NCI-H345 treated with DMSO at 0.1 percent for 48 hours (cell line): Measurements from ENCODE around the gene HTR3D.
"Not testable (repeated sequence)": the region's sequence is repeated elsewhere in the genome, so short reads cannot be mapped to it uniquely, and the experiment has no call there.

ENCODE experiments used
- DNase-seq: peaks from one replicate; lab custom pipeline; 2025; ENCODE audit not compliant: unreplicated experiment; lab: John Stamatoyannopoulos, UW

The HTR3D gene

DNA sequence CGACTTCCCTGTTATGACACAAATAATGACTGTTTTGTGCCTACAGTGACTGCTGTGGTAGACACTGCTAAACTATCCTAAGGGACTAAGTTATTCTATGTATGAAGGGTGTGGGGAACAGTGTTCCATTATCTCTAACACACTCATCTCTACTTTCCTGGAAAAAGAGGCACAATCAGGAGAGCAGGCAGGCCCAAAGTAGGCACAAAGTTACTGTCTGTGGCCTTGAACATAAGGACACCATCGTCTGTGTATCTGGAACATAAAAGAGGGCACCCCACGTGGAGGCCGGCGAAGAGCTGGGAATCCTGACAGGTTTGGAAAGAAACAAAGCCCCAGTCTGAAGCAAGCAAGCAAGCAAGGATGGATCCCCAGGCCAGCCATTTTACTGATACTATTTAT is 15.4 kb upstream of the HTR3D start:
- DNase-seq, result no peak

GRCh38 chr3:184016811-184017671 is 14.5 kb upstream of the HTR3D start:
- DNase-seq, result peak; percentile 37

- DNase-seq, result peak; percentile 98
These were observed 13.7 kb upstream of the HTR3D start, which contains the start of gene ABCC5 for GRCh38 chr3:184017672-184018423. ABCC5 (minus strand) TSS chr3:184017884; CDS start chr3:184014392, 3,492 bp downstream.

- no peak for DNase-seq
These were observed 13.0 kb upstream of the HTR3D start for GRCh38 chr3:184018424-184018973.

DNA sequence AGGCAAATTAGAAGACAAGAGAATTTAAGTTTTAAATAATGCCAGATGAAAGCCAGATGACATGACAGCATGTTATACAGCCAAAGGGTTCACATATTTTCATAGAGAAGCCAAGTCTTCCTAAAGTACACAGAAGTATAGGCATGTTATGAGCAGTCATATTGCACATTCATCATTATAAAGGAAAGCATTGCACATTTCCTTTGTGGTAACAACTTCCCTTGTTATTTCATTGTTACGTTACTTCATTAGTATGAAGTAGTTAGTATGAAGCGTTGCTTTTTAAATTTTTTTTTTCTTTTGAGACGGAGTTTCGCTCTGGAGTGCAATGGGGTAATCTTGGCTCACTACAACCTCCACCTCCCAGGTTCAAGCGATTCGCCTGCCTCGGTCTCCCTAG is 9.2 kb upstream of the HTR3D start:
- no peak for DNase-seq

GRCh38 chr3:184025256-184025655 is 6.3 kb upstream of the HTR3D start:
- DNase-seq, result not testable (repeated sequence)

DNA sequence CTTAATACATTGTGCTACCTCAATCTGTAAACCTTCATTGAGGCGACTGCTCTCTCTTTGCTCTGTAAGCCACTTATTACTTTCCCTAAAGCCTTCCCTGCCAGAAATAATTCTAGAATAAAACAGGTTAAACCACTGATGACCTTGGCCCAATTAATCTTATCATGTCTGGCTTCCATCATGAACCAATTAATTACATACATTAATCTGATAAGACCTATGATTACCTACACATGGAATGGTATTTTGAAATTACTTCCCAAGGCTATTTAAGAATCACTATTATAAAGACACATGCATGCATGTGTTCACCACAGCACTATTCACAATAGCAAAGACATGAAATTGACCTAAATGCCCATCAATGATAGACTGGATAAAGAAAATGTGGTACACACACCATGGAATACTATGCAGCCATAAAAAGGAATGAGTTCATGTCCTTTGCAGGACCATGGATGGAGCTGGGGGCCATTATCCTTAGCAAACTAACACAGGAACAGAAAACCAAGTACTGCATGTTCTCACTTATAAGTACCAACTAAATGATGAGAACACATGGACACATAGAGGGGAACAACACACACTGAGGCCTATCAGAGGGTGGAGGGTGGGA is 3.2 kb upstream of the HTR3D start:
- not testable (repeated sequence) for DNase-seq

GRCh38 chr3:184029443-184029842 is 2.1 kb upstream of the HTR3D start:
- DNase-seq, result no peak

DNA sequence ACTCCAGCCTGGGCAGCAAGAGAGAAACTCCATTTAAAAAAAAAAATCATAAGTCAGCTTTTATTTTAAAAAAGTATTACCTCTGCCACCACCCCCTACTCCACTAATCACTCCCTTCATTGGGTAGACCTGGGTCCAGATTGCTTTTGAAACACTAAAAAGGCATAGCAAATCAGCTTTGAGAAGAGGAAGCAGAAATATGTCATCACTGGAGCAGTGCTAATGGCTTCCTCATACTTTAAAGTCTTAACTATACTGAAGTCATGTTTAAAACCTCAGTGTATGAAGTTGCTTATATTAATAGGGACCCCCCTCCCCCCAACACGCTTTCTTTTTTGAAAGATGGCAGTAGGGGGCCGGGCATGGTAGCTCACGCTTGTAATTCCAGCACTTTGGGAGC is 1.0 kb upstream of the HTR3D start:
- DNase-seq, result no peak

DNA sequence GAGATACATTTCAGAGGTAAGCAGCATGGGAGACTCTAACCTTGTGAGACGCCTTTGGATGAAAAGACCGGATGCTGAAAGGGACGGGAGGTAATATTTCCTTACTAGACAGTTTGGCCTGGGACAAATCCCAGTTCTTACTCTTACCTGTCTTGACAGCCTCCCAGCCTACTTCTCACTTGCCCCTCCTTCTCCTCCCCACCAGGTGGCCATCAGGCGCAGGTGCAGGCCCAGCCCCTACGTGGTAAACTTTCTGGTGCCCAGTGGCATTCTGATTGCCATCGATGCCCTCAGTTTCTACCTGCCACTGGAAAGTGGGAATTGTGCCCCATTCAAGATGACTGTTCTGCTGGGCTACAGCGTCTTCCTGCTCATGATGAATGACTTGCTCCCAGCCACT is 6.3 kb downstream of the HTR3D start:
- DNase-seq, result no peak

- not testable (repeated sequence) for DNase-seq
These were observed 6.8 kb downstream of the HTR3D start for GRCh38 chr3:184038307-184038706.

GRCh38 chr3:184039414-184039813 is 7.9 kb downstream of the HTR3D start:
- DNase-seq, result no peak

DNA sequence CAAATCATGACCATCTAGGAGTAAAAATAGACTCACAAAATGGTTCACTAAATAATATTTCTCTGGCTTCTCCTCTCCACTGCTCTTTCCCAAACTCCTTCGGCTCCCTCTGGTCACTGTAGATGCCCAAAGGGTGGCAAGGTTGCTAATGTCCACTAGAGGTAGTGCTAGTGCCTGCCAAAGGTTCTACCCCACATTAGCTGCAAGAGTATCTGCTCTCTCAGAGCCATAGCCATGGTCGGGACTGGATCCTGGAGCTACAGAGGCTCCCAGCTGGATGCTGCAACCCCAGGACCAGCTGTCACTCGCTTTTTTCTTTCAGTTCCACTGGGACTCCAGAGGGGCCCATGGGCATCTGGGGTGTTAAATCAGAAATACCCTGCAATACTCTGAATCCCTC is 8.5 kb downstream of the HTR3D start:
- no peak for DNase-seq

DNA sequence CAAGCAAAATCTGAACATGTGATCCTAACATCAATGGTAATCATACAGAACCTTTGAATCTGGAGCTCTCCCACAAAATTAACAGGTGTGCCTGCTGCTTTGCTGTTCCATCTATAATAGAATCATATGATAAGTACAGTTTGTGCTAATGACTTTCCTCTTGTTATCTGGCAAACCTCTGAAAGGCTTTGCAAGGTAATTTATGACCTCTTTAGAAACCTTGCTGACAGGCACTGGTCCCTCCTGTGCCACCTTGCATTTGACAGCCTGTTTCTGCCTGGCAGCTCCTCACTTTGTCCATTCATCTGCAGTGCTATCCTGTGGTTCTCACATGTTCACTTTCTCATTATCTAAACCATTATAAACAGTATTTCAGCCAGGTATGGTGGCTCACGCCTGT is 11.1 kb downstream of the HTR3D start:
- no peak for DNase-seq

GRCh38 chr3:184045995-184046394 is 14.5 kb downstream of the HTR3D start:
- DNase-seq, result no peak

DNA sequence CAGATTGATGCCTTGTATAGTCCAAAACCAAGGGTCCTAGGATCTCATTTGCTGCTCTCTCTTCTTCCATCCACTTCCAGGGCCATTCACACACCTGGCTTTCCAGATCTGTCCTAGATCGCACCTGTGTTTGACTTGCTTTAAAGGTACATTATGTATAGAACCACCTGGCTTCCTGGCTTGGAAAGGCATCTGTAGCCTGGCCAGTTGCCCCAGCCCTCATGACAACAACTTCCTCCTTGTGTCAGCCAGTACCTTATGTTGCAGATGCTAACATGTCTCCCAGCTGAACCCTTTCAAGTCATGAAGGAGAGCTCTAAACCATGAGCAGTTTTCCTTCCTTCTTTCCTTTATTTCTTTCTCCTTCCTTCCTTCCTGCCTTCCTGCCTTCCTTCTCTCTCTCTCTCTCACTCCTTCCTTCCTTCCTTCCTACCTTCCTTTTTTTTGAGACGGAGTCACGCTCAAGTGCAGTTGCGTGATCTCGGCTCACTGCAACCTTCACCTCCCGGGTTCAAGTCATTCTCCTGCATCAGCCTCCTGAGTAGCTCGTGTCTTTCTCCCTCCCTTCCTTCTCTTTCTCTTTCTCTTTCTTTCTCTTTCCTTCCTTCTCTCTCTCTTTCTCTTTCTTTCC is 18.8 kb downstream of the HTR3D start:
- peak; percentile 32 for DNase-seq

DNA sequence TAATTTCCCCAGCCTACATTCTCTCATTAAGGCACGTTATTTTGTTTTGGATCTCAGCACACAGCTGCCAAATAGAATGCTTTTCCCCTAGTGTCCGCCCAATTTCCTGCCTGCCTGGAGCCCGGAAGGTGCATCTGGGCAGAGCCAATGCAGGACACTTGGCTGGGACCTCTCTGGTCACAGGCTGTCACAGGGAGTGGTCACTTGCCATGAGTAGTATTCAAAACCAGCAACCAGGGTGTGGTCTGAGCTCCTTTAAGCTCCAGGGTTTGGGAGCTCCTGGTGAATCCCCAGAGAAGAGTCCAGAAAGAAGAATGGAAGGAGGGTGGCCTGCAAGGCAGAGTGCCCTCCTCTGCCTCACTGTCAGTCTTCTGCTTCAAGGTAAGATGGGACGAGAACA is 21.2 kb downstream of the HTR3D start, which contains the start of gene HTR3C:
Gene HTR3C (plus strand): TSS at position 281 of the 400 bp plus-strand sequence. CDS start 34 bp downstream, at position 315.
- no peak for DNase-seq

GRCh38 chr3:184058029-184058428 is 26.5 kb downstream of the HTR3D start:
- no peak for DNase-seq

DNA sequence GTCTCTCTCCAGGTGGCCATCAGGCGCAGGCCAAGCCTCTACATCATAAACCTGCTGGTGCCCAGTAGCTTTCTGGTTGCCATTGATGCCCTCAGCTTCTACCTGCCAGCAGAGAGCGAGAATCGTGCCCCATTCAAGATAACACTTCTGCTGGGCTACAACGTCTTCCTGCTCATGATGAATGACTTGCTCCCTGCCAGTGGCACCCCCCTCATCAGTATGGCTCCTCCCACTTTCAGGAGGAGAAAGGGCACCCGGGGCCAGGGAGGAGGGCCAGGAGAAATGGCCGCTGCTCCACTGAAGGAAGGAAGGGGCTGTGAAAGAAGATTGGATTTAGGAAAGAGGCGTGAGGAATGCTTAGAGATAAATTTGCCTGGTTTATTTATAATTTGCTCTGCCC is 27.9 kb downstream of the HTR3D start:
- DNase-seq, result no peak

- no peak for DNase-seq
These were observed 31.1 kb downstream of the HTR3D start for GRCh38 chr3:184062637-184063036.

GRCh38 chr3:184066211-184066610 is 34.7 kb downstream of the HTR3D start:
- no peak for DNase-seq
